SU-DHL-6 (cell line): ENCODE results near the gene TPD52L1.

Source experiments
- CTCF ChIP-seq: fragments of 200-600 bp; sonication (generic); IDR thresholded peaks from one replicate; pipeline ENCODE4 v1.5.1; 2017; ENCODE audit warnings: antibody characterized with exemption, mild to moderate bottlenecking, low read length, moderate library complexity; ENCODE audit not compliant: insufficient read depth, poor library complexity, severe bottlenecking
- EZH2phosphoT487 ChIP-seq: fragments of 200-600 bp; sonication (generic), shearing (Covaris generic); conservative IDR thresholded peaks from 2 replicates; pipeline ENCODE4 v1.6.1; 2018; ENCODE audit warnings: mild to moderate bottlenecking, antibody characterized with exemption, low read length, moderate library complexity, mixed read lengths

DNA sequence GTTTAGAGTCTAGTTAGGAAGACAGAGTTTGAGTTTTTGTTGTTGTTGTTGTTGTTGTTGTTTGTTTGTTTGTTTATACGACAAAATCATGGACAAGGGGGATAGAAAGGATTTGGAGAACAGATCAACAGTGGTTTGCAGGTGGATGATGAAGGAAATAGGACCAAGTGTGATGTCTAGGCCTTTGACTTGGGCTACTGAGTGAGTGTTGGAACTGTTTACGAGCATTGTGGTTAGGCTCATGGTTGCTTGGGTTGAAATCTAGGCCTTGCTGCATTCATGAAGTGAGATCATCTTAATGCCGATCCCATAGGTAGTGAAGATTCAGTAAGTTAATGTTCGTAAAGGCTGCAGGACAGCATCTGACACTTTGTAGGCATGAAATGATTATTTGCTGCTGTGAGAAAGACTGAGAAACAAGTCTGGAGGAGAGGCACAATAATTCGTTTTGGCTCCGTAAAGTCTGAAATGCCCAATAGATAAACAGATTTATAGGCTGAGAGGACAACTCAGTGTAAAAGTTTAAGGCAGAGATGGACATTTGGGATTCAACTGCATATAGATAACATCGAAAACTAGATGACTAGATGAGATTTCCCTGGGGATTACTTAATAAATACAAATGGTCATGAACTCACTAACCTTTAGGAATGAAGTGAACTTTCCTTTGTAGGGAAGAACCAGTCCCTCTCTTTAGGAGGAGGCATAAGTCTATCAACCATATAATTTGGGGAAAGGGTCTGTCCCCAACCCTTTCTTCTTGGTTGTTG, 78.2 kb downstream of the TPD52L1 start:
- TF ChIP-seq CTCF, result no peak
- TF ChIP-seq EZH2phosphoT487, result no peak
